ENCODE results near the gene STK11.

Gene STK11

GRCh38 chr19:1251330-1252220 is 46.0 kb downstream of the STK11 start:
- peak; percentile 75 for DNase-seq

GRCh38 chr19:1252221-1252820 is 46.7 kb downstream of the STK11 start:
- DNase-seq = peak; percentile 77

GRCh38 chr19:1252821-1253513 is 47.4 kb downstream of the STK11 start:
- DNase-seq = peak; percentile 89

- no peak for DNase-seq
Measured at GRCh38 chr19:1253514-1254080, 48.0 kb downstream of the STK11 start.

- DNase-seq = no peak
Measured at GRCh38 chr19:1254081-1254527, 48.5 kb downstream of the STK11 start.

GRCh38 chr19:1254530-1255185 is 49.1 kb downstream of the STK11 start:
- no peak for DNase-seq

- DNase-seq = no peak
Measured at GRCh38 chr19:1255186-1256161, 49.9 kb downstream of the STK11 start.

GRCh38 chr19:1256646-1257474 is 51.3 kb downstream of the STK11 start:
- DNase-seq = no peak

- DNase-seq = no peak
Measured at GRCh38 chr19:1257475-1258162, 52.0 kb downstream of the STK11 start.

- DNase-seq = no peak
Measured at GRCh38 chr19:1258163-1258492, 52.5 kb downstream of the STK11 start.

GRCh38 chr19:1258707-1259205 is 53.2 kb downstream of the STK11 start:
- no peak for DNase-seq

- peak; percentile 87 for DNase-seq
Measured at GRCh38 chr19:1259206-1259875, 53.8 kb downstream of the STK11 start.

GRCh38 chr19:1259876-1260748 is 54.5 kb downstream of the STK11 start:
- peak; percentile 61 for DNase-seq

- peak; percentile 99 for DNase-seq
Measured at GRCh38 chr19:1260749-1261537, 55.4 kb downstream of the STK11 start.

GRCh38 chr19:1261538-1261797 is 55.9 kb downstream of the STK11 start:
- no peak for DNase-seq

- no peak for DNase-seq
Measured at GRCh38 chr19:1261798-1262622, 56.4 kb downstream of the STK11 start.

Measured in activated CD4-positive, alpha-beta T cell treated with anti-CD3 and anti-CD28 coated beads, Interleukin-2, Interleukin-6, amounts not matched to agents 100 ng/mL and 50 ng/mL, durations not matched to agents 16 hours and 8 hours (primary cell).